Measurements from ENCODE around the gene G6PC2.
A peak's percentile ranks its signal among the peaks of the same experiment; 100 is the strongest.
"Not testable (repeated sequence)": the region's sequence is repeated elsewhere in the genome, so short reads cannot be mapped to it uniquely, and the experiment has no call there.

G6PC2 gene

GRCh38 chr2:168901003-168901402, at the start of gene G6PC2:
Gene G6PC2, plus strand, starts transcription at chr2:168901291. Its CDS starts 41 bp downstream, at chr2:168901332.
- DNase-seq (ENCODE audit: low read depth, low spot score) = no peak

GRCh38 chr2:168851674-168852320, 49.3 kb upstream of the G6PC2 start:
- no peak for DNase-seq (ENCODE audit: low read depth, low spot score)

- no peak for DNase-seq (ENCODE audit: low read depth, low spot score)
These were observed 48.6 kb upstream of the G6PC2 start for GRCh38 chr2:168852481-168852880.

- no peak for DNase-seq (ENCODE audit: low read depth, low spot score)
These were observed 47.6 kb upstream of the G6PC2 start for GRCh38 chr2:168853471-168853870.

GRCh38 chr2:168854651-168855050, 46.4 kb upstream of the G6PC2 start:
- DNase-seq (ENCODE audit: low read depth, low spot score) = no peak

- DNase-seq (ENCODE audit: low read depth, low spot score) = no peak
These were observed 45.5 kb upstream of the G6PC2 start for GRCh38 chr2:168855601-168856000.

GRCh38 chr2:168858146-168858545, 42.9 kb upstream of the G6PC2 start:
- no peak for DNase-seq (ENCODE audit: low read depth, low spot score)

- DNase-seq (ENCODE audit: low read depth, low spot score) = not testable (repeated sequence)
These were observed 33.9 kb upstream of the G6PC2 start for GRCh38 chr2:168867164-168867563.

GRCh38 chr2:168870369-168870768, 30.7 kb upstream of the G6PC2 start:
- not testable (repeated sequence) for DNase-seq (ENCODE audit: low read depth, low spot score)

- DNase-seq (ENCODE audit: low read depth, low spot score) = not testable (repeated sequence)
These were observed 30.3 kb upstream of the G6PC2 start for GRCh38 chr2:168870824-168871223.

- DNase-seq (ENCODE audit: low read depth, low spot score) = no peak
These were observed 26.6 kb upstream of the G6PC2 start for GRCh38 chr2:168874368-168875054.

GRCh38 chr2:168882163-168882562, 18.9 kb upstream of the G6PC2 start:
- not testable (repeated sequence) for DNase-seq (ENCODE audit: low read depth, low spot score)

GRCh38 chr2:168884975-168885374, 16.1 kb upstream of the G6PC2 start:
- DNase-seq (ENCODE audit: low read depth, low spot score) = no peak

GRCh38 chr2:168889635-168890005, 11.5 kb upstream of the G6PC2 start:
- DNase-seq (ENCODE audit: low read depth, low spot score) = no peak

GRCh38 chr2:168890006-168890782, 10.9 kb upstream of the G6PC2 start, which contains the start of gene SPC25:
Gene SPC25, minus strand, starts transcription at chr2:168890430. Its CDS starts 911 bp downstream, at chr2:168889519.
- peak; percentile 95 for DNase-seq (ENCODE audit: low read depth, low spot score)

GRCh38 chr2:168892327-168892726, 8.8 kb upstream of the G6PC2 start:
- no peak for DNase-seq (ENCODE audit: low read depth, low spot score)

GRCh38 chr2:168894101-168894500, 7.0 kb upstream of the G6PC2 start:
- no peak for DNase-seq (ENCODE audit: low read depth, low spot score)

- no peak for DNase-seq (ENCODE audit: low read depth, low spot score)
These were observed 6.4 kb upstream of the G6PC2 start for GRCh38 chr2:168894720-168895119.

GRCh38 chr2:168895771-168896170, 5.3 kb upstream of the G6PC2 start:
- DNase-seq (ENCODE audit: low read depth, low spot score) = no peak

- DNase-seq (ENCODE audit: low read depth, low spot score) = no peak
These were observed 4.3 kb upstream of the G6PC2 start for GRCh38 chr2:168896783-168897182.

GRCh38 chr2:168897449-168897848, 3.6 kb upstream of the G6PC2 start:
- DNase-seq (ENCODE audit: low read depth, low spot score) = no peak

GRCh38 chr2:168903888-168904287, 2.8 kb downstream of the G6PC2 start:
- DNase-seq (ENCODE audit: low read depth, low spot score) = no peak

All from ELF-1 (cell line).